ENCODE data around the gene RPL36.

Gene RPL36

GRCh38 chr19:5661483-5661882 is 28.6 kb upstream of the RPL36 start:
- Histone ChIP-seq H3K27me3 (ENCODE audit: low read length) (no peaks in the 10 kb centered on the region), H3K9ac (ENCODE audit: low read length) (no peak overlapping the region), H3K9me3 (ENCODE audit: insufficient read depth, low read length) (no peaks in the 10 kb centered on the region), H3K27ac (ENCODE audit: low read depth, low read length) (no peak overlapping the region), H3K36me3 (ENCODE audit: low read length) (peaks cover 3% of the 10 kb centered on the region; the same call in 1 of the 2 replicates), H2AFZ (ENCODE audit: low read depth, low read length, severe bottlenecking) (no peak overlapping the region), H3K9me2 (replicated peaks; ENCODE audit: insufficient read depth, low read length) (no peaks in the 10 kb centered on the region), H3K4me2 (ENCODE audit: low read depth, low read length, poor library complexity, severe bottlenecking) (no peak overlapping the region), H3K79me2 (ENCODE audit: insufficient read depth, low read length) (no peaks in the 10 kb centered on the region), H4K20me1 (ENCODE audit: low read depth, low read length) (peaks cover 2% of the 10 kb centered on the region; the same call in 1 of the 2 replicates), H3K4me3 (ENCODE audit: insufficient read depth, low read length, poor library complexity, severe bottlenecking) (no peak overlapping the region), H3F3A (ENCODE audit: insufficient read depth) (no peaks in the 10 kb centered on the region)
- no peak for TF ChIP-seq CTCF (IDR thresholded peaks at IDR 0.05; ENCODE audit: insufficient read depth, low read length, poor library complexity, severe bottlenecking)
- no peak for TF ChIP-seq EZH2phosphoT487 (conservative IDR thresholded peaks at IDR 0.05; ENCODE audit: low read length)

- Histone ChIP-seq H3K4me3 (ENCODE audit: insufficient read depth, low read length, poor library complexity, severe bottlenecking) (no peak overlapping the region), H3K36me3 (ENCODE audit: low read length) (0 out of 2 replicates have a peak, but pooled peaks cover 3% of the 10 kb centered on the region), H3F3A (ENCODE audit: insufficient read depth) (no peaks in the 10 kb centered on the region), H3K27ac (ENCODE audit: low read depth, low read length) (no peak overlapping the region), H3K9me3 (ENCODE audit: insufficient read depth, low read length) (no peaks in the 10 kb centered on the region), H3K79me2 (ENCODE audit: insufficient read depth, low read length) (no peaks in the 10 kb centered on the region), H3K9me2 (replicated peaks; ENCODE audit: insufficient read depth, low read length) (no peaks in the 10 kb centered on the region), H3K27me3 (ENCODE audit: low read length) (no peaks in the 10 kb centered on the region), H2AFZ (ENCODE audit: low read depth, low read length, severe bottlenecking) (no peak overlapping the region), H3K4me2 (ENCODE audit: low read depth, low read length, poor library complexity, severe bottlenecking) (no peak overlapping the region), H4K20me1 (ENCODE audit: low read depth, low read length) (peaks cover 2% of the 10 kb centered on the region; the same call in 1 of the 2 replicates), H3K9ac (ENCODE audit: low read length) (no peak overlapping the region)
- TF ChIP-seq EZH2phosphoT487 (conservative IDR thresholded peaks at IDR 0.05; ENCODE audit: low read length) (no peak), CTCF (IDR thresholded peaks at IDR 0.05; ENCODE audit: insufficient read depth, low read length, poor library complexity, severe bottlenecking) (no peak)
These were observed 26.2 kb upstream of the RPL36 start for GRCh38 chr19:5663904-5664303.

GRCh38 chr19:5664515-5664914 is 25.6 kb upstream of the RPL36 start:
- Histone ChIP-seq H3K36me3 (ENCODE audit: low read length) (0 out of 2 replicates have a peak, but pooled peaks cover 3% of the 10 kb centered on the region), H3K9me2 (replicated peaks; ENCODE audit: insufficient read depth, low read length) (no peaks in the 10 kb centered on the region), H3K4me2 (ENCODE audit: low read depth, low read length, poor library complexity, severe bottlenecking) (no peak overlapping the region), H2AFZ (ENCODE audit: low read depth, low read length, severe bottlenecking) (no peak overlapping the region), H3K27ac (ENCODE audit: low read depth, low read length) (no peak overlapping the region), H3K9me3 (ENCODE audit: insufficient read depth, low read length) (no peaks in the 10 kb centered on the region), H3K79me2 (ENCODE audit: insufficient read depth, low read length) (no peaks in the 10 kb centered on the region), H4K20me1 (ENCODE audit: low read depth, low read length) (peaks cover 2% of the 10 kb centered on the region; the same call in 1 of the 2 replicates), H3F3A (ENCODE audit: insufficient read depth) (no peaks in the 10 kb centered on the region), H3K27me3 (ENCODE audit: low read length) (no peaks in the 10 kb centered on the region), H3K4me3 (ENCODE audit: insufficient read depth, low read length, poor library complexity, severe bottlenecking) (no peak overlapping the region), H3K9ac (ENCODE audit: low read length) (no peak overlapping the region)
- TF ChIP-seq CTCF (IDR thresholded peaks at IDR 0.05; ENCODE audit: insufficient read depth, low read length, poor library complexity, severe bottlenecking) (no peak), EZH2phosphoT487 (conservative IDR thresholded peaks at IDR 0.05; ENCODE audit: low read length) (no peak)
